Progenitor cell of endocrine pancreas (in vitro differentiated cells): ENCODE measurements around the gene SPOCK3. TPM values are rescaled to one million over a fixed set of nuclear protein-coding genes. Genes with fewer than 3 reads are reported as not detected.

Source experiments
- DNase-seq: peaks from one replicate; pipeline ENCODE4 v3.0.0; 2021; ENCODE audit warnings: low spot score; ENCODE audit not compliant: unreplicated experiment
- H3K27ac Mint-ChIP-seq: 2 replicates; pipeline ENCODE4 v1.8.0; 2021; ENCODE audit warnings: mild to moderate bottlenecking, moderate library complexity, mixed read lengths
- H3K27me3 Mint-ChIP-seq: 2 replicates; pipeline ENCODE4 v1.8.0; 2021; ENCODE audit warnings: mixed read lengths
- H3K36me3 Mint-ChIP-seq: 2 replicates; pipeline ENCODE4 v1.8.0; 2022; ENCODE audit warnings: mixed read lengths; ENCODE audit not compliant: insufficient read depth
- H3K4me1 Mint-ChIP-seq: 2 replicates; pipeline ENCODE4 v1.8.0; 2021; ENCODE audit warnings: low read depth, mixed read lengths
- H3K4me3 Mint-ChIP-seq: 2 replicates; pipeline ENCODE4 v1.8.0; 2021; ENCODE audit warnings: low read depth, mild to moderate bottlenecking, moderate library complexity, mixed read lengths
- H3K9me3 Mint-ChIP-seq: 2 replicates; pipeline ENCODE4 v1.8.0; 2021; ENCODE audit warnings: low read depth, mixed read lengths
- CTCF ChIP-seq: fragments of 200-600 bp; sonication (generic); IDR thresholded peaks from one replicate; pipeline ENCODE4 v1.5.0; 2021; ENCODE audit warnings: antibody characterized with exemption, mild to moderate bottlenecking; ENCODE audit not compliant: unreplicated experiment
- total RNA-seq: library from RNA; stranded (reverse); gene quantifications from 2 replicates; pipeline ENCODE4 v1.2.1, GENCODE V29; 2021

Gene SPOCK3
- total RNA-seq, 1 donor from 2014 or later = 1.3 TPM

- no peak for TF ChIP-seq CTCF
- no peak for DNase-seq
- H3K27ac Mint-ChIP-seq = no peak overlapping the region
- no peaks in the 10 kb centered on the region for H3K4me1 Mint-ChIP-seq
- H3K36me3 Mint-ChIP-seq = no peaks in the 10 kb centered on the region
- peaks cover 13% of the 10 kb centered on the region for H3K9me3 Mint-ChIP-seq
- H3K4me3 Mint-ChIP-seq = no peak overlapping the region
- H3K27me3 Mint-ChIP-seq = no peaks in the 10 kb centered on the region
Observed at GRCh38 chr4:166700592-166700991, 533.7 kb downstream of the SPOCK3 start.

- no peak overlapping the region for H3K27ac Mint-ChIP-seq
- no peaks in the 10 kb centered on the region for H3K27me3 Mint-ChIP-seq
- DNase-seq = no peak
- H3K4me1 Mint-ChIP-seq = no peaks in the 10 kb centered on the region
- no peak for TF ChIP-seq CTCF
- H3K9me3 Mint-ChIP-seq = no peaks in the 10 kb centered on the region
- H3K36me3 Mint-ChIP-seq = no peaks in the 10 kb centered on the region
- H3K4me3 Mint-ChIP-seq = no peak overlapping the region
Observed at GRCh38 chr4:166688835-166689234, 545.5 kb downstream of the SPOCK3 start.

GRCh38 chr4:166687828-166688227, 546.5 kb downstream of the SPOCK3 start:
- Mint-ChIP-seq H3K9me3 (no peaks in the 10 kb centered on the region), H3K27ac (no peak overlapping the region), H3K36me3 (no peaks in the 10 kb centered on the region), H3K4me1 (no peaks in the 10 kb centered on the region), H3K27me3 (no peaks in the 10 kb centered on the region), H3K4me3 (no peak overlapping the region)
- DNase-seq = no peak
- TF ChIP-seq CTCF = no peak
